ENCODE results near the gene GPR158. TPM values are rescaled to one million over a fixed set of nuclear protein-coding genes. Genes with fewer than 3 reads are reported as not detected.

Gene GPR158
- total RNA-seq, 2 experiments from 2014 or later = not detected

DNA sequence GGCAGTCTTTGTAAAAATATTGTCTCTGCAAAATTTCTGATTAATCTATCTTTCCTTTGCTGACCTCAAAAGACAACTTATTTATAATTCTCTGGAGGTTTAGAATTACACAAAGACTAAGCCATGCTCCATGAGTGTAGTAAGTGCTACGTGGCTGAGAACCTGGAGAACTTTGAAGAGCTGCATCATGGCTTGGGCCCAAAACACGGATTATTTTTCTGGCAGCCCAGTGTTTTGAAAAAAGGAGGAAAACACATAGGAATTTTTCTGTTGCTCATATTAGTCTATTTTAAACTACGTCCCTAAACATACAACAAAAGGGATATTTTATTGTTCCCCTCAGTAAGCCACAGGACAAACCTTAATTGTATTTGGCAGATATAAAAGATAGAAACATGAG lies 398.5 kb downstream of the GPR158 start:
- CTCF ChIA-PET (ENCODE audit: unreplicated experiment) = no interaction called here
- H3K9me3 ChIP-seq (ENCODE audit: low read length) = no peaks in the 10 kb centered on the region
- H3K79me2 ChIP-seq (ENCODE audit: insufficient read depth, low read depth, low read length) = no peaks in the 10 kb centered on the region

DNA sequence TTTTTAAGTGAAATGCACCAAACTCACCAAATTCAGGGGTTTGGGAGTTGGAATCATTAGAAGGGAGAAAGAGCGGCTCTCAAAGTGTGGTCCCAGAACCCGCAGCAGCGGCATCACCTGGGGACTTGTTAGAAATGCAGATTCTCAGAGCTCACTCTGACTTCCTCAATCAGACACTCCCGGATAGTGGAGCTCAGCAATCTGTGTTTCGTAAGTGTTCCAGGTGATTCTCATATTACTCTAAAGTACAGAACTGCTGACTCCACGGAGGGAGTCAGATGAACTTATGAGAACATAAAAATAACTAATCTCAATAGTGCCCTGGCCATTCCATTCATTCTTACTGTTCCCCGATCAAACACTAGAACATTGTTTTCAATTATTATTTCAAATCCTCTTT lies 400.5 kb downstream of the GPR158 start:
- Histone ChIP-seq H3K9me3 (ENCODE audit: low read length) (no peaks in the 10 kb centered on the region), H3K4me1 (ENCODE audit: insufficient read depth, low read length, poor library complexity, severe bottlenecking) (no peaks in the 10 kb centered on the region), H3K36me3 (ENCODE audit: insufficient read depth, low read length) (no peaks in the 10 kb centered on the region), H4K20me1 (ENCODE audit: insufficient read depth, low read length) (no peaks in the 10 kb centered on the region), H3K4me2 (ENCODE audit: low read length) (no peak overlapping the region), H3K79me2 (ENCODE audit: insufficient read depth, low read depth, low read length) (no peaks in the 10 kb centered on the region), H2AFZ (ENCODE audit: low read length) (no peak overlapping the region), H3K4me3 (ENCODE audit: low read depth, low read length, poor library complexity, severe bottlenecking) (no peak overlapping the region), H3K27ac (ENCODE audit: low read depth, low read length, poor library complexity, severe bottlenecking) (no peak overlapping the region), H3K9me2 (ENCODE audit: insufficient read depth, low read length) (no peaks in the 10 kb centered on the region)
- no peak for DNase-seq (ENCODE audit: low spot score)
- no TSS peak for BruUV-seq (replicated peaks)
- intact Hi-C loops (cut with micrococcal nuclease; ENCODE audit: unreplicated experiment) = no loop called here
- ChIA-PET CTCF (ENCODE audit: unreplicated experiment) (no interaction called here), POLR2A (interaction anchor here (0.6 kb wide), 1 partner anchor 38 kb away, joined by 3 read pairs; no protein-coding TSS in a partner anchor)
- TF ChIP-seq, protein P1, sequence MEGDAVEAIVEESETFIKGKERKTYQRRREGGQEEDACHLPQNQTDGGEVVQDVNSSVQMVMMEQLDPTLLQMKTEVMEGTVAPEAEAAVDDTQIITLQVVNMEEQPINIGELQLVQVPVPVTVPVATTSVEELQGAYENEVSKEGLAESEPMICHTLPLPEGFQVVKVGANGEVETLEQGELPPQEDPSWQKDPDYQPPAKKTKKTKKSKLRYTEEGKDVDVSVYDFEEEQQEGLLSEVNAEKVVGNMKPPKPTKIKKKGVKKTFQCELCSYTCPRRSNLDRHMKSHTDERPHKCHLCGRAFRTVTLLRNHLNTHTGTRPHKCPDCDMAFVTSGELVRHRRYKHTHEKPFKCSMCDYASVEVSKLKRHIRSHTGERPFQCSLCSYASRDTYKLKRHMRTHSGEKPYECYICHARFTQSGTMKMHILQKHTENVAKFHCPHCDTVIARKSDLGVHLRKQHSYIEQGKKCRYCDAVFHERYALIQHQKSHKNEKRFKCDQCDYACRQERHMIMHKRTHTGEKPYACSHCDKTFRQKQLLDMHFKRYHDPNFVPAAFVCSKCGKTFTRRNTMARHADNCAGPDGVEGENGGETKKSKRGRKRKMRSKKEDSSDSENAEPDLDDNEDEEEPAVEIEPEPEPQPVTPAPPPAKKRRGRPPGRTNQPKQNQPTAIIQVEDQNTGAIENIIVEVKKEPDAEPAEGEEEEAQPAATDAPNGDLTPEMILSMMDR (conservative IDR thresholded peaks at IDR 0.05; ENCODE audit: low read length) = no peak
- no peak for TF ChIP-seq EZH2phosphoT487 (IDR thresholded peaks at IDR 0.05; ENCODE audit: borderline replicate concordance, low read depth, low read length)

More for the DNA sequence above, 398.5 kb downstream of the GPR158 start:
- Histone ChIP-seq H3K9me2 (ENCODE audit: insufficient read depth, low read length) (no peaks in the 10 kb centered on the region), H3K4me3 (ENCODE audit: low read depth, low read length, poor library complexity, severe bottlenecking) (no peak overlapping the region), H3K27ac (ENCODE audit: low read depth, low read length, poor library complexity, severe bottlenecking) (no peak overlapping the region), H4K20me1 (ENCODE audit: insufficient read depth, low read length) (no peaks in the 10 kb centered on the region), H3K4me1 (ENCODE audit: insufficient read depth, low read length, poor library complexity, severe bottlenecking) (no peaks in the 10 kb centered on the region), H3K36me3 (ENCODE audit: insufficient read depth, low read length) (no peaks in the 10 kb centered on the region), H2AFZ (ENCODE audit: low read length) (no peak overlapping the region), H3K4me2 (ENCODE audit: low read length) (no peak overlapping the region)
- BruUV-seq (replicated peaks) = no TSS peak
- no peak for DNase-seq (ENCODE audit: low spot score)
- intact Hi-C loops (cut with micrococcal nuclease; ENCODE audit: unreplicated experiment) = no loop called here
- TF ChIP-seq, protein P1 (conservative IDR thresholded peaks at IDR 0.05; ENCODE audit: low read length) = no peak
- no peak for TF ChIP-seq EZH2phosphoT487 (IDR thresholded peaks at IDR 0.05; ENCODE audit: borderline replicate concordance, low read depth, low read length)
- POLR2A ChIA-PET = interaction anchor here (0.5 to 0.7 kb wide), 3 partner anchors 321 to 1553 kb away, joined by 3 read pairs; no protein-coding TSS in a partner anchor

DNA sequence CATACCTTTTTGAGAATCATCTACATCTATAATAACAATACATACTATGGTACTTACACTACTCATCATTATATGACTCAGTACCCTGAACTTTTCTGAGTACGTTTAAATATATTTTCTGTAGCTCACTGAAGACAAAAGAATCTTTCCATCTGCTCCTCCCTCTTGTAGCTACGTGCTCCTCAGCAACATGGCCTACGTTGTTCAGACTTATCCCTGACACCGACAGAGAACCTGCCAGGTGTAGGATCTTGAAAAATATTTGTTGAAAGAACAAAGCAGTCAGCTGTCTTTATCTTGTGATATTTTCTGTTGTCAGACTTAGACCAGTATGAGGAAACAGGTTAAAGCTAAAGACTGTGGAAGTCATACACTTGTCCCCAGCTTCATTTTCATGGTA lies 403.3 kb downstream of the GPR158 start:
- Histone ChIP-seq H3K9me3 (ENCODE audit: low read length) (no peaks in the 10 kb centered on the region), H3K27ac (ENCODE audit: low read depth, low read length, poor library complexity, severe bottlenecking) (no peak overlapping the region), H3K4me1 (ENCODE audit: insufficient read depth, low read length, poor library complexity, severe bottlenecking) (no peaks in the 10 kb centered on the region), H3K79me2 (ENCODE audit: insufficient read depth, low read depth, low read length) (no peaks in the 10 kb centered on the region), H3K36me3 (ENCODE audit: insufficient read depth, low read length) (no peaks in the 10 kb centered on the region), H3K9me2 (ENCODE audit: insufficient read depth, low read length) (no peaks in the 10 kb centered on the region), H2AFZ (ENCODE audit: low read length) (no peak overlapping the region), H4K20me1 (ENCODE audit: insufficient read depth, low read length) (no peaks in the 10 kb centered on the region), H3K4me3 (ENCODE audit: low read depth, low read length, poor library complexity, severe bottlenecking) (no peak overlapping the region), H3K4me2 (ENCODE audit: low read length) (no peak overlapping the region)
- POLR2A ChIA-PET = interaction anchor here (1.2 kb wide), 1 partner anchor 75 kb away, joined by 3 read pairs; no protein-coding TSS in a partner anchor
- BruUV-seq (replicated peaks) = no TSS peak
- no peak for DNase-seq (ENCODE audit: low spot score)
- intact Hi-C loops (cut with micrococcal nuclease; ENCODE audit: unreplicated experiment) = no loop called here
- TF ChIP-seq EZH2phosphoT487 (IDR thresholded peaks at IDR 0.05; ENCODE audit: borderline replicate concordance, low read depth, low read length) = no peak
- TF ChIP-seq, protein P1 (conservative IDR thresholded peaks at IDR 0.05; ENCODE audit: low read length) = no peak
- CTCF ChIA-PET (ENCODE audit: unreplicated experiment) = no interaction called here

Data from OCI-LY7 (cell line).